Stimulated activated naive CD8-positive, alpha-beta T cell treated with anti-CD3 and anti-CD28 coated beads, Interleukin-15, Interleukin-2, amounts not matched to agents 100 U/mL and 50 U/mL, for 24 hours (primary cell): ENCODE measurements around the gene GYS2.

ENCODE experiments used
- ATAC-seq: fragments of 150-1000 bp; cut with Tn5 transposase; one replicate; pipeline ENCODE4 v1.10.0; 2021
- DNase-seq: peaks from one replicate; pipeline ENCODE4 v3.0.0; 2021

GYS2 gene

GRCh38 chr12:21552635-21553328 is 51.9 kb downstream of the GYS2 start:
- no peak for ATAC-seq
- no peak for DNase-seq

- no peak for ATAC-seq
- no peak for DNase-seq
Measured at GRCh38 chr12:21551841-21552465, 52.7 kb downstream of the GYS2 start.

GRCh38 chr12:21547437-21547836 is 57.2 kb downstream of the GYS2 start:
- DNase-seq (no peak), ATAC-seq (peak; percentile 85)

GRCh38 chr12:21546716-21547115 is 57.9 kb downstream of the GYS2 start:
- ATAC-seq, result no peak
- DNase-seq, result no peak

GRCh38 chr12:21545557-21545956 is 59.1 kb downstream of the GYS2 start:
- ATAC-seq, result no peak
- DNase-seq, result no peak

- DNase-seq (no peak), ATAC-seq (no peak)
Measured at GRCh38 chr12:21543151-21543550, 61.5 kb downstream of the GYS2 start.

GRCh38 chr12:21542403-21542802 is 62.2 kb downstream of the GYS2 start:
- ATAC-seq, result peak; percentile 23
- no peak for DNase-seq

- ATAC-seq (no peak), DNase-seq (no peak)
Measured at GRCh38 chr12:21541773-21542172, 62.9 kb downstream of the GYS2 start.

- ATAC-seq, result peak; percentile 40
Measured at GRCh38 chr12:21539797-21540196, 64.8 kb downstream of the GYS2 start.

GRCh38 chr12:21538061-21538653 is 66.5 kb downstream of the GYS2 start:
- DNase-seq (no peak), ATAC-seq (no peak)

More at GRCh38 chr12:21539797-21540196, 64.8 kb downstream of the GYS2 start:
- DNase-seq, result no peak

- no peak for DNase-seq
Measured at GRCh38 chr12:21529456-21529855, 75.2 kb downstream of the GYS2 start.

GRCh38 chr12:21528953-21529352 is 75.7 kb downstream of the GYS2 start:
- no peak for DNase-seq

More at GRCh38 chr12:21529456-21529855, 75.2 kb downstream of the GYS2 start:
- ATAC-seq, result no peak

GRCh38 chr12:21527451-21528180 is 77.0 kb downstream of the GYS2 start:
- peak; percentile 71 for DNase-seq
- ATAC-seq, result peak; percentile 96

More at GRCh38 chr12:21528953-21529352, 75.7 kb downstream of the GYS2 start:
- ATAC-seq, result no peak

- ATAC-seq (no peak), DNase-seq (no peak)
Measured at GRCh38 chr12:21526721-21527345, 77.8 kb downstream of the GYS2 start.

- ATAC-seq (no peak), DNase-seq (no peak)
Measured at GRCh38 chr12:21526053-21526452, 78.6 kb downstream of the GYS2 start, which contains the start of gene SPX. SPX (plus strand) TSS chr12:21526296; CDS start chr12:21526473, 177 bp downstream.

GRCh38 chr12:21523148-21523547 is 81.5 kb downstream of the GYS2 start:
- ATAC-seq, result no peak
- DNase-seq, result no peak

GRCh38 chr12:21521541-21521940 is 83.1 kb downstream of the GYS2 start:
- ATAC-seq (no peak), DNase-seq (no peak)

GRCh38 chr12:21518451-21518850 is 86.2 kb downstream of the GYS2 start:
- ATAC-seq (no peak), DNase-seq (no peak)

- DNase-seq, result no peak
- no peak for ATAC-seq
Measured at GRCh38 chr12:21516281-21516680, 88.4 kb downstream of the GYS2 start.

- ATAC-seq, result peak; percentile 46
- DNase-seq, result no peak
Measured at GRCh38 chr12:21509768-21510167, 94.9 kb downstream of the GYS2 start.

GRCh38 chr12:21507849-21508248 is 96.8 kb downstream of the GYS2 start:
- no peak for ATAC-seq
- no peak for DNase-seq

GRCh38 chr12:21505888-21506287 is 98.8 kb downstream of the GYS2 start:
- ATAC-seq (no peak), DNase-seq (no peak)
